Pancreas (tissue), 8 donors: ENCODE results near the gene C9. TPM values are rescaled to one million over a fixed set of nuclear protein-coding genes. Genes with fewer than 3 reads are reported as not detected.

Source experiments
- polyA plus RNA-seq, 2 donors: library from polyadenylated mRNA; stranded (reverse); fragments of 200-250 nt; gene quantifications; one replicate each; pipeline ENCODE4 v1.2.3, GENCODE V29; 2013
- total RNA-seq, 6 donors: library from RNA; stranded (reverse); fragmentation: NEBNext Ultra II Directional in 4 of 6; extraction: Animal tissue kit (Norgen Biotek cat#: 25700) in 4 of 6; gene quantifications; one replicate each; pipeline versions ENCODE4 v1.2.1 to v1.2.4, GENCODE V29; 2021 to 2023
- donor health status: healthy with polysubstance abuse.
- donor health status: DM: no; HTN: no; CAD: no; lungs with moderate emphysema.
- donor health status: DM: no; HTN: no; CAD: no.
- donor health status: Bipolar disorder and iron deficiency.
- donor health status: DM: yes; HTN: yes; CAD: no.
- donor health status: DM: no; HTN: no; CAD: no.
- donor health status: DM: no; HTN: no; CAD: no.
- donor health status: DM: yes; HTN: yes; CAD: no.

C9 gene
- total and polyA plus RNA-seq, 8 donors: 0.82 TPM; not detected in 7

Other genes starting within 250 kb of the C9 start
- 10 to 100 TPM in 1 of 6 donors, 1 to 10 TPM in 3, under 1 TPM in 2; 0.79 to 16.9 (median 2.5) TPM for gene FYB1, start 144.9 kb downstream of the C9 start, total RNA-seq
- gene FYB1, start 144.9 kb downstream of the C9 start, polyA plus RNA-seq: under 1 TPM; 0.49 to 0.56 TPM
- 10 to 100 TPM; 18.6 to 53.3 (median 29.6) TPM for gene DAB2, start 60.5 kb upstream of the C9 start, total RNA-seq
- gene DAB2, start 60.5 kb upstream of the C9 start, polyA plus RNA-seq: 10 to 100 TPM; 12.0 to 28.4 TPM